Sciatic nerve (tissue), 2 donors: Measurements from ENCODE around the gene EPAS1. TPM values are rescaled to one million over a fixed set of nuclear protein-coding genes. Genes with fewer than 3 reads are reported as not detected.

ENCODE experiments used
- ATAC-seq: fragments of 200-7000 bp; cut with Tn5 transposase; one replicate; pipeline ENCODE4 v1.9.1; 2020; ENCODE audit warnings: mild to moderate bottlenecking, moderate library complexity
- DNase-seq: peaks from one replicate; pipeline ENCODE4 v3.0.0-alpha.2; 2020; ENCODE audit warnings: low spot score
- intact Hi-C: fragments of 100-400 bp; cut with DNase I; formaldehyde crosslinking; loops from one replicate; pipeline ENCODE4 v1.14.2; 2022
- total RNA-seq: library from RNA; stranded (reverse); fragmentation: NEBNext Ultra II Directional; extraction: Animal tissue kit (Norgen Biotek cat#: 25700); gene quantifications from one replicate; pipeline ENCODE4 v1.2.1, GENCODE V29; 2021
- donor health status: DM: no; HTN: no; CAD: no.
- donor health status: DM: no; HTN: no; CAD: no.

The EPAS1 gene
- total RNA-seq, 1 donor from 2014 or later: 270 TPM

DNA sequence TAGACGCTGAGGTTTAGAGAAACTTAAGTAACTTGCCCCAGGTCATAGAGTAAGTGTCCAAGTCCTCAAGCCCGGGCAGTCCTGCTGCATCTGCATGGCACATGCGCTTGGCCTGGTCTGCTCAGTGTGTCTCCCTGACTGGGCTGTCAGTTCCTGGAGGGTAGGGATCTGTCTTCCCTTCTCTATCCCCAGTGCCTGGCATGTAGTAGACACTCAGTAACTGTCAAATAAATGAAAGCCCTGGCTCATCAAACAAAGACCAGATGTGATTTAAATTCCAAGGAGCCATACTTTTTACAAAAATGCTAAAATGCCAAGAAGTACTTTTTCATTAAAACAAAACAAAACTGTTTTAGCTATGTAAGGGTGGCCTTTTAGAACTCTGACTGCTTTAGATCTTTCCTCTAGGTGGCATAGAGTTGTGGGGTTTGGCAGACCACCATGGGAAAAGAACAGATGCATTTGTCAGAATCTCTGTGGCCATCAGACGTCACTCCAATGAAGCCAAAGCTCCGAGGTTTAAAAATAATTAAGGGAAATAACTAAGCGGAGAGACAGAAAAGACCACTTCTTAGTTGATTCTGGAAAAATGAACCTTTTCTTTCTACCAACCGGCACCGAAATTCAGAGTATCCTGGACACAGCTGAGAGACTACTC is 34.0 kb downstream of the EPAS1 start:
- ATAC-seq (no peak), DNase-seq (no peak)
- intact Hi-C loops: no loop called here

DNA sequence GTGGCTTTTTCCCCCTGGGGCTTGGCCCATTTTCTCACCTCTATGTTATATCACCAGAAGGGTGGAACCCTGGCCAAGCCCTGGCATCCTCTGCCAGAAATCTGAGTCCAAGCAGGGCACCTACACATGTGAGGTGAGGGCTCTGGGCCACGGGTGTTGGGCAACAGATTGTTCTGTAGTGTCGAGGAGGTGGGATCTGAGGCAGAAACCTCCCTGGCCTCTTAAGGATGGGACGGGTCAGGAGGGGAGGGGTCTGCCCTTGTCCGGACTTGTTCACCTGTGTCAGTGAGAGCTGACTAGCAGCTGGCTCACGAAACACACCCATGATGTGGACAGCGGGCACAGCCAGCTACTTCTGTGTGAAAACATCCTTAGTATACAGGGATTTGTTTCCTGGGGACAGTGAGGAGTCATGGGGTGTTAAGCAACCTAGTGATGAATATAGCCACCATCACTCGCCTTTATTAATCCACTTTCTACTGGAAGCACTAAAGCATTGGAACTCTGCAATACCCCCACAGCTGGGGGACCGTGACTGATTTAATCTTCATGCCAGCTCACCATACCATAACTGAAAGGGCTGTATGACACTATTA is 35.6 kb downstream of the EPAS1 start:
- intact Hi-C loops: no loop called here
- DNase-seq: no peak
- no peak for ATAC-seq

DNA sequence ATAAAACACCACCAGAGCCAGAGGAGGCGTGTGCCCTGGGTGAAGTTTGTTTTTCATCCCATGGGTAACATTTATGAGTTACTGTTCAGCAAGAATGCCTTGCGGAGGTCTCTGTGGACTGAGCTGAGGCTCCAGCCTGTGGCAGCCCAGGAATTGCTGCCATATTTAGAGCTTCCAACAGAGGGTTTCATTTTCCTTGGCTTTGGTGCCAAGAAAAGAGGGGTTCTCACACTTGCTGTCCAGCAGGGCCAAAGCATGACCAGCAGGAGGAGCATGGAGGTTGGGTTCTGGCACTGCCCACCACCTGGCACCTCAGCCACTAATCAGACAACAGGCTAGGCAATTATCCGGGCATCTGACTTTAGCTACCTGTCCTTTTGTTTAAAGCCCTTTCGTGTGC is 36.7 kb downstream of the EPAS1 start:
- no peak for DNase-seq
- no peak for ATAC-seq
- intact Hi-C loops: no loop called here

DNA sequence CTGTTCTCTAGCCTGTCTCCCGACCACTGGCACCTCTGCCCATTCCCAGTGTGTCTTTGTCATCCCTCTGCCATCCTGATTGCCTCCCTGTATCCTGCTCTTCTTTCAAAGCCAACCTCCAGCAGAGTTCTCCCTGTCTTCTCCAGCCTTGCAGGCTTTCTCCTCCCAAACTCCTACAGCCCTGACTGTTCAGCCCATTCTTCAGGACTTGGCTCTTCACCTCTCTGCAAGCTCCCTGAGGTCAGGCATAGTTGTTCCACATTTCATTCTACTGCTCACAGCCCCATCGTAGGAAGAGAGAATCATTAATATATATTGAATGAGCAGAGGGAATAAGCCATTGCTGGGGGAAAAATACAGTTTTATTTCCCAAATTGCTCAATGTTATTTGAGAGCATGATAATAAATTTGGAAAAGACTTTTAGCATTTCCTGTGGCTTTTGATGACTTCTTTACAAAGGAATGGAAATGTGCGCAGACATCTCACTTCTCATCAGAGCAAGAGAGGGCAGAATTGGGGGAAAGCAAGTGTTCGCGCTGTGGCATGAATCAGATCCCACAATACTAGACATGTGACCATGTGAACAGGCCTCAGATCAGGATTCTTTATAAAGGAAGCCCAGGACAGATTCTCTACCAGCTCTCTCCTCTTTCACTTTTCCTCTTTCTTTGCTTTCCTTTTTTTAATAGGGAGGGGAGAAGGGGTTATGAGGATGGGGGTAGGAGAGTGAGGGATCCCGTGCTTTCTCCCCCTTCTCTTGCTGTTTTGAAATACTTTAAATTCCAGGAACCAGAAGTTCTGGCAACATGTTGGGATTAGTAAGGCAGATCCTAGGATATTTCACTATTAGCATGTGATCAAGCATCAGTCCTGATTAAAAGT is 37.4 kb downstream of the EPAS1 start:
- peak; percentile 63 for ATAC-seq
- DNase-seq: no peak
- intact Hi-C loops: loop anchor here (5.0 kb wide), 1 partner anchor 37 kb away; the partner anchor contains the start of gene EPAS1

DNA sequence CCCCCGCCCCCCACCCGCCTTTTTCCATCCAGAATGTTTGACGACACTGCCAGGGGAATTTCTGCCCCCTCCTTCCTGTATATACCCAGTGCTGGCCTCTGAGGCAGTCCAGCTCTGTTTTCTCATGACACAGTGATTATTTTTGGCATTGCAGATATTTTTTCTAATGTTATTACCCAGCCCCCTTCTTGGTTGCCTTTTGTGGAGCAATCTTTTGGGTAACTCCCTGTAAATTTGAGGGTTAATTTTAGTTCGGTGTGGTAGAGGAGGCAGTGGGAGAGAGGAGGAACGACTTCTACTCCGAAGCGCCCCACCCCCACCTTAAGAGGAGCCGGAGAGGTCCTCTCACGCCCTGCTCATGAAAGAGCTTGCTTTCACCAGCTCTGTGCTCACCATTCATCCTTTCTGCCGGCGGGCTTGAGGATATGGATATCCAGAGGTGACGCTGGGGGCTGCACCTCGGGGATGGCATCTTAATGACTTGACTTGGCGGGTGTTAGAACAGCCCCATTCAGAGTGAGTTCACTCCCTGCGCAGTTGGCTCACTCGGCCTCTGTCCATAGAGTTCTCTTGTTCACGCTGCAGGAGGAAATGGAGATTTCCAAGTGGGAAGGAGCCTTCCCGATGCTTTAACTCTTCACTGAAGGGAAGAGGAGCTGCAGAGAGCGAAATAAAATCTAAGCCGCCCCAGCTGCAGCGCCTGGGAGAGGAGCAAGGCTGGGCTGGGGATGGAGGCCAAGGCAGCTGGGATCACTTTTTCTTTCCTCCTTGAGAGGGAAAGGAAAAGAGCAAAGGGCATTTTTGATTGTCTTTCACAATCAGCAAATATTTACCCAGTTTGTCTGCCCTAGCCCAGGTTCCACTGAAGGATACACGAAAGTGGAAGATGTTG is 38.4 kb downstream of the EPAS1 start:
- peak; percentile 57 for ATAC-seq
- intact Hi-C loops: loop anchor here (5.0 kb wide), 1 partner anchor 38 kb away; the partner anchor contains the start of gene EPAS1
- DNase-seq: peak; percentile 70

DNA sequence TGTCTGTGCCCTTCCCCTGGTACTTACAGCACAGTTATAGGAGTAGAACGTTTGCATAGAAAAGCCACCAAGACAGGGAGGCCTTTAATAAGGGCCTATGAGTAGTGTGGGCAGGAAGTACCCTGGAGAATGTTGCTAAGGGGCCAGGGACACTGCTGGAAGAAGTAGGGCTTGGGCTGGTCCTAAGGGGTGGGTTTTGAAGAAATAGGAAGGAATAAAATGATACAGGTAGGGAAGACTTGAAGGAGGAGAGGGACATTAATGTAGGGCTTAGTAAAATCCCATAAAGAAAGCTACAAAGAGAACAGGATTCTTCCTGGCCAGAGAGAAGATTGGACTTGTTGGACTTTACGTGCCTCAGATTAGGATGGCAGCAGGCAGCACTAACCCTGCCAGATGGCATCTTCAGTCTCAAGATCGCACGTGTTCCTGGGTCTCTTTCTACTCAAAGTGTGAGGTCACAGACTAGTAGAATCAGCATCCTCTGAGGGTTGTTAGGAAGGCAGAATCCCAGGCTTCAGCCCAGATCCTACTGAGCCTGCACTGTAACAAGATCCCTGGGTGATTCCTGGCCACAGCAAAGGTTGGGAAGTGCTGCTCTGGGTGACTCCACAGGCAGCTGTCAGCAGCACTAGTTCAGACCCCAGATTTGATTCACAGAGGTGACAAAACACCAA is 39.2 kb downstream of the EPAS1 start:
- peak; percentile 45 for ATAC-seq
- no peak for DNase-seq
- intact Hi-C loops: loop anchor here (5.0 kb wide), 1 partner anchor 39 kb away; the partner anchor contains the start of gene EPAS1

DNA sequence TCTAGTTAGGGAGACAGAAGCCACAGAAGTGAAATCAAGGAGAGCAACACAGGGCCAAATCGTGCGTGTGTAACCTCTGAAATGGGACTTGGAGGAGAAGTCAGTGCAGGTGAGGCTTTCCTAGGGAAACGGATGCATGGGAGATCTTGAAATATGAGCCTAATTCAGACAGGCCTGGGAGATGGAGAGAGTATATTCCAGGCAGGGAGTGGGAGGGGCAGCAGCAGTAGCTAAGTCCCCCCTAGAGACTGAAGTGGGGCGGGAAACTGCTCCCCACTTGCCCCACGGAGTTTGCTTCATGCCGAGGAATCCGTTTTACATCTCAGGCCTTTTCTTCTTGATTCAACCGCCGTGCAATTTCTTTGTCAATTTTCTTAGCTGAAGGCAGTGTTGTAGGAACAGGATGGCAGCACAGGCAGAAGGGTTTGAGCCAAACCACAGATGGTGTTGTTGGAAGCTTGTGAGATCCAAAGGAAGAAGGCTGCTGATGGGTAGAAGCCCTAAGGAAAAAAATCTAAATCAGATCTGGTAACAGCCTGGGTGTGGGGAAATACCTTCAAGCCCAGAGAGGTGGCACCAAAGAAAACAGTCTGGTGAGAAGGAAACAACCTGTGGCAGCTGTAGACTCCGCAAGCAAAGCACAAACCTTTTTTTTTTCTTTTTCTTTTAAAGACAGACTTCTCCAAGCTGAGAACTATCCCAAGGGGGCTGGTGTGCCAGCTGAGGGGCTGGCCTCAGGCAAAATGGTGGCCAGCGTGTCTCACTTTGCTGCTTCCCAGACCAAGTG is 40.2 kb downstream of the EPAS1 start:
- no peak for ATAC-seq
- no peak for DNase-seq
- intact Hi-C loops: loop anchor here (5.0 kb wide), 1 partner anchor 40 kb away; the partner anchor contains the start of gene EPAS1

DNA sequence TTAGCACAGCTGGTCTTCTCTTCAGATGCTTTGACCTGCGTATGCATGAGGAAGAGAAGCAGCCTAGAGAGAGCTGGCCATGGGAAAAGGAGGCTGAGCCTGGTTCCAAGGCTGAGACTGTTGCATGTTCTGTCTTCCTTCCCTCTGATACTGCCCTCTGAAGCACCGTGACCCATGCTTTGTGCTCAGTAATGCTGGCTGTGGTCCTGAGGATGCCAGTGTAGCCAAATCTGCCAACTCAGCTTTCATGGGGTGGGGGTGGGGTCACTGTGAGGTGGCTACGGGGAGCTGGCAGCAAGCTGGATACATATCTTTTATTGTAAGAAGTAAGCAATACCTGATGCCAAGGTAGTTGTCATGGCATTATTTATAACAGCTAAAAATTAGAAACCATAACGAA is 41.5 kb downstream of the EPAS1 start:
- intact Hi-C loops: loop anchor here (5.0 kb wide), 1 partner anchor 41 kb away; the partner anchor contains the start of gene EPAS1
- ATAC-seq (no peak), DNase-seq (no peak)

DNA sequence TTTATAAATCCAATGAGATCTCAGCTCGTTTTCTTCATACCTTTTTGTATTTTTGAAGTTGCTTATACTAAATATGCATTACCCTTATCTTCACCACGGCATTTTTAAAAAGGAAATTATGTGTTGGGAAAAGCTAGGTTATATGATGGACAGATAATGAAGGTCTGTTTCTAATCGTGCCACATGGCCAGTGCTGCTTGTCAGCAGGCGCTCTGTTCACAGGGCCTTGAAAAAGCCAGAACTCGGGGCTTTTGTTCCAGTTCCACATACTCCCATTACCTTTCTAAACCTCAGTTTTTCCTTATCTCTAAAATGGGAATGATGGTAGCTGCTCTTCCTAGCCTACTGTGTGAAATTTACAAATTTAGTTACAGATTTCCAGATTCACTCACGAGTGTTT is 42.0 kb downstream of the EPAS1 start:
- intact Hi-C loops: loop anchor here (5.0 kb wide), 1 partner anchor 42 kb away; the partner anchor contains the start of gene EPAS1
- ATAC-seq: no peak
- no peak for DNase-seq

DNA sequence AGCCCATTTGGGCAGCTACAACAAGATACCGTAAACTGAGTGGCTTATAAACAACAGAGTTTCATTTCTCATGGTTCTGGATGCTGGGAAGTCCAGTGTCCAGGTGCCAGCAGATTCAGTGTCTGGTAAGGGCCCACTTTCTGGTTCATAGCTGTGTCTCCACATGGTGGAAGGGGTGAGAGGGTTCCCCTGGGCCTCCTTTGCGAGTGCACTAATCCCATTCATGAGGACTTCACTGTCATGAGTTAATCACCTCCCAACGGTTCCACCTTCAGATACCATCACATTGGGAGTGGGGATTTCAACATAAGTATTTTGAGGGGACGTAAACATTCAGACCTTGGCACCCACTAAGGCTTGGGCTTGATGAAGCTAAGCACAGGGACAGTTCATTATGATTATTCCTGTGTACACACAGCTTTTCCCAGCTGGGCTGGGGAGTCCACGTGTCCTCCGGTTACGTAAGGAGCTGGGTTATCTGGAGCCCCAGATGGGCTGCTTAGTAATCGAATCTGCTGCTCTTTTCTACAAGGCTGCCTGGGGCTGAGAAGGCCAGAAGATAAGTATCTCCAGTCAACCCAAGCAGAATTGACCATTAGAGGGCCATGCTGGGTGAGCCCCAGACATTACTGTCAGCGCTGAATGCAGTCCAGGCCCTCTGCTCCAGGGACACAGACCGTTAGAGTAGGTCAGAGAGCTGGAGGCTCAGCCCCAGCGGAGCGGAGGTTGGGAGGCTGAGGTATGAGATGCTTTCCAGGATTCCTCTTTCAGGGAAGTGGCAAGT is 42.7 kb downstream of the EPAS1 start:
- intact Hi-C loops: loop anchor here (5.0 kb wide), 1 partner anchor 43 kb away; the partner anchor contains the start of gene EPAS1
- ATAC-seq (peak; percentile 14), DNase-seq (no peak)

DNA sequence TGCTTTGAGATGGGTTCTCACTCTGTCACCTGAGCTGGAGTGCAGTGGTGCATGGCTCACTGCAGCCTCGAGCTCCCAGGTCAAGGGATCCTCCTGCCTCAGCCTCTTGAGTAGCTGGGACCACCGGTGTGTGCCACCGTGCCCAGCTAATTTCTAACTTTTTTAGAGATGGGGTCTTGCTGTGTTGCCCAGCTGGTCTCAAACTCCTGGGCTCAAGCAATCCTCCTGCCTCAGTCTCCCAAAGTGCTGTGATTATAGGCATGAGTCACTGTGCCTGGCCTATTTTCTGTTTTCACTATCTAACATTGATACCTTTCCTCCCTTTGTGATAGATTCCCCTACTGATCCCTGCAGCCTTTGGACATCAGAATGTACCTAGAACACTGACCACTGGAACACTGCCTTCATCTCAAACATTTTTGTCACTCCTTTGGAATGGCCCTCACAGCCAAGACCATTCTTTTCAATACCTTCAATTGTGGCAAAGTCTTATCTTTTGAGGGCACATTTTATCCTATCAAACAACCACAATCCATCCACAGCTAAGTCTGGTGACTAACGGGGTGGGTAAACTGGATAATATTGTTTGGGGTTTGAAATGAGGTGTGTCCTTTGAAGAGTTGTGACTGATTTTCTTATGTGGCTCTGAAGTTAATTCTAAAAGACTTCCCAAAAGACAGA is 43.7 kb downstream of the EPAS1 start:
- intact Hi-C loops: no loop called here
- DNase-seq (no peak), ATAC-seq (no peak)

DNA sequence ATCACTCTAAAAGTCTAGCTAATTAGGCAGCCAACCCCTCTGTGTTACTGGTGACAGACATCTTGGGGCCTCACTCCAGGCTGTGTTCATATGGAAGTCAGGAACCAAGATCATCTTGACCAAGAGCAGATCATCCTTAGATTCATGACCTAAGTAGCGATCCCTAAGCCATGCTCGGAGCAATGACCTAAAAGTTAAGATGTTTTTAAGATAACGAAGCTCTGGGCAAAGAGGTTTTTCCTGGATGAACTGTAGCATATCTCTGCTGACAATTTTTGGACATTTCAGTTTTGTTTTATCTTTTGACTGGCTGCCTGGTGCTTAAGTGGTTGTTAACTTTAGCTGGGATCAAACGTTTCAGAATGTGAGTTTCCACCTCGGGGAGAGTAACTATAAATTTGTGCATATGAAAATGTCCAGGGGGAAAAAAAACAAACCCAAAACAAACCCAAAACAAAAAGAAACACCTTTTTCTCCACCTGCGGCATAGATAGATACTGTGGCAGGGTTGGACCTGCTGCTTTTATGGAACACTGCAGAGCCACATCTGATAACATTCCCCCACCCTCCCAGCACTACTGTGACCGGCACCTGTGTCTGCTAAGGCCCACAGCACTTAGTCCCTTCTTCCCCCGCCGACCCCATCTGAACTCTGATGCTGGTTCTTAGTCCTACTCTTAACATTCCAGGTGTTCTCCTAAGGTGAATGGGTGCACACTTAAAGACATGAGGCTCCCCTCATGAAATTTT is 45.5 kb downstream of the EPAS1 start:
- intact Hi-C loops: no loop called here
- ATAC-seq (no peak), DNase-seq (no peak)

DNA sequence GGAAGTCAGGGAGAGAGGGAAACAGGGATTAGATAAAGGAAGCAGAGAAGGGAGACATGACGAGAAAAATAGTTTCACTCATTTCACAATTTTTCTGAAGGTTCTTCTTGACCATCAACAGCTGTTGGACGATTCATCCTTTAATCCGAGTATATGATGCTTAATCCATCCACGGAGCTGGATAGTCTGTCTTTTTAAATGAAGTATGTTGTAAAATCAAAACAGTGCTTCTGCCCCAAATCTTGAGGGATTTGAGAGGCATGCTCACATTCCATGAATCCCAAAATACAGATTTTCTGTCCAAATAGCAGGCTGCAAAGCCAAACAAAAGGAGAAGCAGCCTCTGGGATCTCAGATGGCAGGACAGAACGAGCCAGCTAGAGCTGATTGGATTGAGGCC is 47.5 kb downstream of the EPAS1 start:
- intact Hi-C loops: no loop called here
- ATAC-seq (no peak), DNase-seq (no peak)

DNA sequence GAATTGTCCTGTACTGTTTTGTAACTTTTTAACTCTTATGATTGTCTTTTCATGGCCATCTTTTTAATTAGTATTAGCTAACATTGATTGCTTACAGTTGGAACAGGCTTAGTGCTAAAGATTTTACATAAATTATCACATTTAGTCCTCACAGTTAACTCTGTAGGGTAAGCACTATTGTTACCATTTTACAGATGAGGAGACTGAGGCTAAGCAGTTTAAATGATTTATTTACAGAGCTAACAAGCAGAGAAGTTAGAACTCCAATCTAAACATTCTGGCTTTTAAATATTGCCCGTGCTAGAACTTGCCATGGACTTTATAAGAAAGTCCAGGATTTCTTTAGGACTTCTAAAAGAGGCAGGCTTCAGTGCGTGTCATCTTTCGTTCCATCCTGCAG is 48.6 kb downstream of the EPAS1 start:
- ATAC-seq (no peak), DNase-seq (no peak)
- intact Hi-C loops: no loop called here

DNA sequence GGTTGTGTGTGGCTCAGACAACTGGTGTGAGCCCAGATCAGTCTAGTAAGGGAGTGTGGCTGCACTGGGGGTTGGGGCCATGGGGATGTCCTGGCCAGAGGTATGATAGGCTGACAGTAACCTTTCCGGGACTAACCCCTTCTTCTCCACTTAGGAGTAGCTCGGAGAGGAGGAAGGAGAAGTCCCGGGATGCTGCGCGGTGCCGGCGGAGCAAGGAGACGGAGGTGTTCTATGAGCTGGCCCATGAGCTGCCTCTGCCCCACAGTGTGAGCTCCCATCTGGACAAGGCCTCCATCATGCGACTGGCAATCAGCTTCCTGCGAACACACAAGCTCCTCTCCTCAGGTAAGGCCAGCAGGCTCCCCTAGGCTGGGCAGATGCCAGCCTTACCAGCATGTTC is 49.5 kb downstream of the EPAS1 start:
- intact Hi-C loops: no loop called here
- no peak for ATAC-seq
- DNase-seq: no peak
